Keratinocyte (primary cell): ENCODE results near the gene PKP4. TPM values are rescaled to one million over a fixed set of nuclear protein-coding genes. Genes with fewer than 3 reads are reported as not detected.

ENCODE experiments used
- DNase-seq: peaks from one replicate; pipeline ENCODE4 v3.0.0-alpha.2; 2011; ENCODE audit warnings: low read depth, missing footprints, low spot score
- FAIRE-seq: peaks from 2 replicates; lab custom pipeline; 2011; peaks lifted over from hg19 to GRCh38; lab: Jason Lieb, UNC
- H2AFZ ChIP-seq: 2 replicates; pipeline ENCODE4 v1.6.0; 2012; ENCODE audit warnings: low read length, control low read depth, inconsistent platforms; ENCODE audit not compliant: control insufficient read depth
- H3K27ac ChIP-seq: 2 replicates; pipeline ENCODE4 v1.5.1; 2011; ENCODE audit warnings: low read length; ENCODE audit not compliant: control insufficient read depth, insufficient read depth
- H3K27me3 ChIP-seq: 3 replicates; pipeline ENCODE4 v1.6.0; 2011; ENCODE audit warnings: low read length; ENCODE audit not compliant: control insufficient read depth, insufficient read depth; ENCODE audit errors: extremely low read depth
- H3K36me3 ChIP-seq, 2 experiments: 2 replicates in 1 of 2; 3 replicates in 1 of 2; pipeline ENCODE4 v1.5.1; 2011; ENCODE audit warnings: low read length in 2 of 2, mild to moderate bottlenecking in 1 of 2; ENCODE audit not compliant: control insufficient read depth in 2 of 2, insufficient read depth in 2 of 2; ENCODE audit errors: extremely low read depth in 1 of 2
- H3K4me1 ChIP-seq: 3 replicates; pipeline ENCODE4 v1.5.1; 2011; ENCODE audit warnings: low read length; ENCODE audit not compliant: control insufficient read depth, insufficient read depth; ENCODE audit errors: extremely low read depth
- H3K4me2 ChIP-seq: 3 replicates; pipeline ENCODE4 v1.6.0; 2011; ENCODE audit warnings: low read depth, low read length; ENCODE audit not compliant: control insufficient read depth, insufficient read depth; ENCODE audit errors: extremely low read depth
- H3K4me3 ChIP-seq, 3 experiments: fragments of 200-600 bp in 1 of 3; sonication (generic) in 1 of 3; 2 replicates in 2 of 3; 3 replicates in 1 of 3; pipeline ENCODE4 v1.5.1; 2011 to 2016; ENCODE audit warnings: low read length in 3 of 3, mild to moderate bottlenecking in 3 of 3, control low read depth in 2 of 3, inconsistent platforms in 1 of 3, low read depth in 1 of 3, mixed read lengths in 1 of 3, mixed run types in 1 of 3, moderate library complexity in 1 of 3; ENCODE audit not compliant: control insufficient read depth in 2 of 3, insufficient read depth in 2 of 3; ENCODE audit errors: extremely low read depth in 1 of 3
- H3K79me2 ChIP-seq: 2 replicates; pipeline ENCODE4 v1.6.0; 2012; ENCODE audit warnings: low read length; ENCODE audit not compliant: control insufficient read depth, insufficient read depth
- H3K9ac ChIP-seq: 3 replicates; pipeline ENCODE4 v1.6.0; 2011; ENCODE audit warnings: low read length; ENCODE audit not compliant: control insufficient read depth, insufficient read depth; ENCODE audit errors: extremely low read depth
- H3K9me1 ChIP-seq: 3 replicates; pipeline ENCODE4 v1.6.0; 2011; ENCODE audit warnings: low read length; ENCODE audit not compliant: control insufficient read depth, insufficient read depth; ENCODE audit errors: extremely low read depth
- H3K9me3 ChIP-seq: 2 replicates; pipeline ENCODE4 v1.5.1; 2012; ENCODE audit warnings: low read depth, low read length; ENCODE audit not compliant: control insufficient read depth
- H4K20me1 ChIP-seq: 3 replicates; pipeline ENCODE4 v1.6.0; 2011; ENCODE audit warnings: low read length; ENCODE audit not compliant: control insufficient read depth, insufficient read depth; ENCODE audit errors: extremely low read depth
- CTCF ChIP-seq, 3 experiments: IDR thresholded peaks in 1 of 3; conservative IDR thresholded peaks in 1 of 3; optimal IDR thresholded peaks in 1 of 3; 2 replicates in 2 of 3; 3 replicates in 1 of 3; pipeline versions ENCODE3 to v1.5.1; 2011; ENCODE audit warnings: low read length in 3 of 3, mild to moderate bottlenecking in 3 of 3, moderate library complexity in 2 of 3, control low read depth in 1 of 3, inconsistent platforms in 1 of 3; ENCODE audit not compliant: insufficient read depth in 2 of 3; ENCODE audit errors: extremely low read depth in 1 of 3
- EZH2 ChIP-seq: IDR thresholded peaks from one replicate; pipeline ENCODE4 v1.6.1; 2012; ENCODE audit warnings: inconsistent platforms, mild to moderate bottlenecking, low read length, moderate library complexity
- dilution Hi-C: fragments of 300-500 bp; cut with MboI; formaldehyde crosslinking; loops from one replicate; pipeline ENCODE4 v1.7.0; 2020; ENCODE audit warnings: low sequenced_read_pairs; ENCODE audit not compliant: extremely low pct_ligation_motif_present
- polyA plus RNA-seq, 5 experiments: library from polyadenylated mRNA; depleted of rRNA in 3 of 5; stranded (reverse) in 3 of 5; stranded (forward) in 1 of 5; unstranded in 1 of 5; fragments of >200 nt; gene quantifications; 1 replicate in 1 of 5; 2 replicates in 3 of 5; 3 replicates in 1 of 5; pipeline versions ENCODE4 v1.2.1 to v1.2.3, GENCODE V29; 2011 to 2012; ENCODE audit warnings: missing spikeins in 2 of 5, low read depth in 1 of 5, low replicate concordance in 1 of 5

Gene PKP4
- polyA plus RNA-seq, 1 donor (not counting 4 experiments of a cell fraction or from before 2014, with no cell fraction given) = 43.8 TPM

GRCh38 chr2:158583923-158584322 lies 127.2 kb downstream of the PKP4 start:
- Histone ChIP-seq H3K4me1 (no peaks in the 10 kb centered on the region), H3K79me2 (no peaks in the 10 kb centered on the region), H3K4me3 (no peak overlapping the region), H4K20me1 (no peaks in the 10 kb centered on the region), H3K27ac (no peak overlapping the region), H3K9ac (no peak overlapping the region), H3K27me3 (no peaks in the 10 kb centered on the region), H3K9me1 (no peaks in the 10 kb centered on the region), H3K4me2 (no peak overlapping the region), H3K9me3 (no peaks in the 10 kb centered on the region), H3K36me3 (peaks cover 0 to 2% of the 10 kb centered on the region in 2 experiments), H2AFZ (no peak overlapping the region)
- TF ChIP-seq CTCF (optimal IDR thresholded peaks at IDR 0.05 in 1 of 3, IDR thresholded peaks at IDR 0.05 in 1 of 3, conservative IDR thresholded peaks at IDR 0.05 in 1 of 3; ENCODE audit: extremely low read depth in 1 of 3, insufficient read depth in 2 of 3, low read length in 3 of 3) = no peak
- no peak for TF ChIP-seq EZH2
- dilution Hi-C loops = no loop called here
- DNase-seq (no peak), FAIRE-seq (no peak)

DNA sequence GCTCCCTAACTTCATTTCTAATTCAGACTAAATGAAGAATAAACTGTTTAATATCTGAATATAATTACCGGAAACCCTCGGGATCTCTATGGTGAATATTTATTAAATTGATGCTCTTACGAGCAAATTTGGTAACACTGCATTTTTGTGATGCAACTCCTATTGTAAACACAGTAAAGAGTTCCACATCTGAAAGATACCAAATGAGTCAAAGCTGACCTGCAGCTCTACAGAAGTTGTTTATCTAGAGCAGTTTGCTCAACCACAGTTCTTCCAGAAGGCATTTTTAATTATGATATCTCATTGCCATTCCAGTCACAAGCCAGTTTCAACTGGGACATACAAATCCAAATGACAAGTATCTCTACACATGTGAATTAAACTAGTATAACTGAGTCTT lies 129.7 kb downstream of the PKP4 start:
- Histone ChIP-seq H3K4me1 (no peaks in the 10 kb centered on the region), H3K9me1 (no peaks in the 10 kb centered on the region), H3K36me3 (no peaks in the 10 kb centered on the region), H3K4me2 (no peak overlapping the region), H3K9ac (no peak overlapping the region), H3K27me3 (no peaks in the 10 kb centered on the region), H3K79me2 (no peaks in the 10 kb centered on the region), H4K20me1 (no peaks in the 10 kb centered on the region), H3K4me3 (no peak overlapping the region), H2AFZ (no peak overlapping the region), H3K27ac (no peak overlapping the region), H3K9me3 (no peaks in the 10 kb centered on the region)
- FAIRE-seq (no peak), DNase-seq (no peak)
- TF ChIP-seq EZH2 = no peak
- TF ChIP-seq CTCF (optimal IDR thresholded peaks at IDR 0.05 in 1 of 3, IDR thresholded peaks at IDR 0.05 in 1 of 3, conservative IDR thresholded peaks at IDR 0.05 in 1 of 3; ENCODE audit: extremely low read depth in 1 of 3, insufficient read depth in 2 of 3, low read length in 3 of 3) = no peak
- dilution Hi-C loops = no loop called here
